IMR-90 (cell line): ENCODE results near the gene NXPH1. TPM values are rescaled to one million over a fixed set of nuclear protein-coding genes. Genes with fewer than 3 reads are reported as not detected.

Experiments used
- ATAC-seq: fragments of 200-7000 bp; cut with Tn5 transposase; 2 replicates; pipeline ENCODE4 v1.9.1; 2020; ENCODE audit warnings: low read depth, mild to moderate bottlenecking, moderate library complexity
- BruUV-seq: library from RNA; stranded (reverse); fragments of 400-500 nt; replicated peaks from 2 replicates; lab custom pipeline; 2021; lab: Mats Ljungman, UMichigan
- CTCF ChIA-PET: fragments of 300-600 bp; formaldehyde crosslinking; extraction: SDS; loops from one replicate; lab custom pipeline; 2021; ENCODE audit warnings: antibody characterized with exemption; lab: Yijun Ruan, JAX
- POLR2A ChIA-PET: fragments of 300-600 bp; sonication (Branson Sonifier 250); formaldehyde crosslinking; loops from one replicate; lab custom pipeline; 2022; ENCODE audit warnings: antibody characterized with exemption; ENCODE audit not compliant: unreplicated experiment; lab: Charles Lee
- DNase-seq: peaks from one replicate; pipeline ENCODE4 v3.0.0; 2013
- H2AFZ ChIP-seq: replicated peaks from 2 replicates; pipeline ENCODE3; 2013; ENCODE audit warnings: low read length, mild to moderate bottlenecking; ENCODE audit not compliant: poor library complexity
- H2AK5ac ChIP-seq: 2 replicates; pipeline ENCODE4 v1.6.1; 2013; ENCODE audit warnings: low read depth, low read length, inconsistent platforms
- H2AK9ac ChIP-seq: replicated peaks from 2 replicates; pipeline ENCODE3; 2013; ENCODE audit warnings: mild to moderate bottlenecking, low read depth, low read length, moderate library complexity; ENCODE audit not compliant: poor library complexity
- H2BK120ac ChIP-seq: 2 replicates; pipeline ENCODE4 v1.6.1; 2013; ENCODE audit warnings: low read depth, low read length, inconsistent platforms
- H2BK15ac ChIP-seq: 3 replicates; pipeline ENCODE4 v1.6.1; 2013; ENCODE audit warnings: low read depth, low read length, inconsistent platforms
- H2BK20ac ChIP-seq: 2 replicates; pipeline ENCODE4 v1.6.1; 2013; ENCODE audit warnings: low read depth, mild to moderate bottlenecking, inconsistent platforms, low read length, moderate library complexity
- H2BK5ac ChIP-seq: 2 replicates; pipeline ENCODE4 v1.6.1; 2013; ENCODE audit warnings: mild to moderate bottlenecking, low read depth, low read length, inconsistent platforms; ENCODE audit not compliant: poor library complexity, severe bottlenecking
- H3K14ac ChIP-seq: replicated peaks from 2 replicates; pipeline ENCODE4 v1.6.1; 2013; ENCODE audit warnings: low read depth, low read length, inconsistent platforms
- H3K18ac ChIP-seq: 2 replicates; pipeline ENCODE4 v1.6.1; 2013; ENCODE audit warnings: low read depth, low read length, control low read depth
- H3K23ac ChIP-seq: 2 replicates; pipeline ENCODE4 v1.6.1; 2013; ENCODE audit warnings: low read depth, low read length, inconsistent platforms
- H3K27ac ChIP-seq: 2 replicates; pipeline ENCODE4 v1.5.1; 2013; ENCODE audit warnings: mild to moderate bottlenecking, control low read depth, low read length; ENCODE audit not compliant: insufficient read depth
- H3K27me3 ChIP-seq: 2 replicates; pipeline ENCODE4 v1.6.1; 2013; ENCODE audit warnings: low read length; ENCODE audit not compliant: control insufficient read depth, insufficient read depth
- H3K36me3 ChIP-seq: 2 replicates; pipeline ENCODE4 v1.6.1; 2013; ENCODE audit warnings: low read length, mixed read lengths; ENCODE audit not compliant: control insufficient read depth, insufficient read depth
- H3K4ac ChIP-seq: 2 replicates; pipeline ENCODE4 v1.6.1; 2013; ENCODE audit warnings: low read depth, low read length, inconsistent platforms
- H3K4me1 ChIP-seq: 2 replicates; pipeline ENCODE4 v1.6.1; 2013; ENCODE audit warnings: low read length, mixed read lengths; ENCODE audit not compliant: control insufficient read depth, insufficient read depth
- H3K4me2 ChIP-seq: 2 replicates; pipeline ENCODE4 v1.6.1; 2013; ENCODE audit warnings: low read depth, mild to moderate bottlenecking, control low read depth, low read length, moderate library complexity
- H3K4me3 ChIP-seq: 2 replicates; pipeline ENCODE4 v1.5.1; 2013; ENCODE audit warnings: low read depth, mild to moderate bottlenecking, control low read depth, low read length, moderate library complexity; ENCODE audit not compliant: insufficient read depth
- H3K56ac ChIP-seq: 2 replicates; pipeline ENCODE4 v1.6.1; 2013; ENCODE audit warnings: low read length, inconsistent platforms; ENCODE audit not compliant: insufficient read depth; ENCODE audit errors: extremely low read depth
- H3K79me1 ChIP-seq, 2 experiments: 2 replicates each; pipeline ENCODE4 v1.6.1; 2013; ENCODE audit warnings: low read length in 2 of 2, inconsistent platforms in 1 of 2, low read depth in 1 of 2
- H3K9ac ChIP-seq: 2 replicates; pipeline ENCODE4 v1.6.1; 2013; ENCODE audit warnings: low read depth, low read length, control low read depth
- H3K9me1 ChIP-seq: 2 replicates; pipeline ENCODE4 v1.6.1; 2013; ENCODE audit warnings: low read length, inconsistent platforms; ENCODE audit not compliant: insufficient read depth
- H3K9me3 ChIP-seq: 2 replicates; pipeline ENCODE4 v1.6.1; 2013; ENCODE audit warnings: low read length; ENCODE audit not compliant: control insufficient read depth, insufficient read depth
- H4K20me1 ChIP-seq: 2 replicates; pipeline ENCODE4 v1.6.1; 2013; ENCODE audit warnings: low read length, inconsistent platforms; ENCODE audit not compliant: insufficient read depth
- H4K5ac ChIP-seq: 2 replicates; pipeline ENCODE4 v1.6.1; 2013; ENCODE audit warnings: mild to moderate bottlenecking, low read depth, low read length, control low read depth
- H4K8ac ChIP-seq, 2 experiments: 2 replicates each; pipeline ENCODE4 v1.6.1; 2013; ENCODE audit warnings: low read depth in 2 of 2, low read length in 2 of 2, control low read depth in 1 of 2, inconsistent platforms in 1 of 2
- H4K91ac ChIP-seq: 2 replicates; pipeline ENCODE4 v1.6.1; 2013; ENCODE audit warnings: low read depth, low read length, inconsistent platforms; ENCODE audit not compliant: insufficient read depth
- CEBPB ChIP-seq: IDR thresholded peaks from 2 replicates; pipeline ENCODE4 v1.6.1; 2012; ENCODE audit warnings: low read depth, low read length, improper control_type of control experiment
- CTCF ChIP-seq: conservative IDR thresholded peaks from 2 replicates; pipeline ENCODE4 v1.5.1; 2012; ENCODE audit warnings: mild to moderate bottlenecking, low read depth, low read length, improper control_type of control experiment
- MAFK ChIP-seq: IDR thresholded peaks from 2 replicates; pipeline ENCODE4 v1.6.1; 2012; ENCODE audit warnings: low read depth, low read length, improper control_type of control experiment
- dilution Hi-C: fragments of 300-500 bp; cut with HindIII; formaldehyde crosslinking; loops from one replicate; pipeline ENCODE4 v1.14.3; 2018; ENCODE audit warnings: low sequenced_read_pairs; ENCODE audit not compliant: unreplicated experiment
- in situ Hi-C: fragments of 300-500 bp; cut with MboI; formaldehyde crosslinking; loops from 3 replicates; pipeline ENCODE4 v1.14.3; 2019; ENCODE audit warnings: low sequenced_read_pairs, inconsistent platforms, mixed read lengths
- intact Hi-C: fragments of 100-400 bp; cut with micrococcal nuclease; formaldehyde crosslinking; loops from 2 replicates; pipeline ENCODE4 v1.10.0; 2022
- polyA plus RNA-seq, 3 experiments: library from polyadenylated mRNA; depleted of rRNA; stranded (reverse); fragments of >200 nt; gene quantifications; 2 replicates each; pipeline ENCODE4 v1.2.3, GENCODE V29; 2012; ENCODE audit warnings: low replicate concordance in 1 of 3
- total RNA-seq: library from RNA; depleted of rRNA; stranded (reverse); fragments of >200 nt; gene quantifications from 2 replicates; pipeline ENCODE4 v1.2.3, GENCODE V29; 2012
- TF ChIP-seq, protein P1 (sequence below): fragments of 150-350 bp; IDR thresholded peaks from 2 replicates; pipeline ENCODE4 v1.6.1; 2016; ENCODE audit warnings: low read depth, mild to moderate bottlenecking, low read length, moderate library complexity, borderline replicate concordance

Gene NXPH1
- total and polyA plus RNA-seq, 2 of the 4 experiments (the other 2 are of a cell fraction), result not detected

DNA sequence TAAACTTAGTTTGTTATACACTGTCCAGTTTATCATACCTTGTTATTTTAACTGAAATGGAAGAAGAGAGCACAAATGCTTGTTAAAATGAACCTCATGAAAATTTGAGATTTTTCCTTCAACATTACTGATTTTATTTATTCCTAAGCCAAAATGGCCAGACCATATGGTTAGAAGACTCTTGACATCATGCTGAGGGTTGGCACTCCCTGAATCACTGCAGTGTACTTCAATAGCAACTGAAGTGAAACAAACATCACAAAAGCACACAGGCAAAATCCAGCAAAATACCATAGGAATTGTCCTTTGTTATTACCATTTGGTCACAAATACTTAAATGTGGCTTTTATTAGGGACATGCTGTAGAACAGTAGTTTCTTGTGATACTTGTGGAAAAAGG lies 347.8 kb downstream of the NXPH1 start:
- Histone ChIP-seq H3K14ac (no peak overlapping the region), H2BK120ac (no peak overlapping the region), H4K91ac (no peak overlapping the region), H3K9me1 (no peaks in the 10 kb centered on the region), H3K18ac (no peak overlapping the region), H2BK15ac (no peak overlapping the region), H3K4me2 (no peak overlapping the region), H3K36me3 (no peaks in the 10 kb centered on the region), H2AK5ac (no peak overlapping the region), H3K4ac (no peak overlapping the region), H3K79me1 (no peaks in the 10 kb centered on the region), H3K4me1 (no peaks in the 10 kb centered on the region), H3K27me3 (no peaks in the 10 kb centered on the region), H3K4me3 (no peak overlapping the region), H4K8ac (no peak overlapping the region), H2BK20ac (no peak overlapping the region), H3K56ac (no peak overlapping the region), H2AK9ac (no peak overlapping the region), H2AFZ (no peak overlapping the region), H3K9me3 (peaks cover 4% of the 10 kb centered on the region; the same call in 1 of the 2 replicates), H4K5ac (no peak overlapping the region), H4K20me1 (no peaks in the 10 kb centered on the region), H3K23ac (no peak overlapping the region), H3K27ac (no peak overlapping the region), H3K9ac (no peak overlapping the region), H2BK5ac (no peak overlapping the region)
- ChIA-PET CTCF (no interaction called here), POLR2A (no interaction called here)
- no peak for DNase-seq
- ATAC-seq, result no peak
- in situ Hi-C loops, result no loop called here
- TF ChIP-seq, protein P1, sequence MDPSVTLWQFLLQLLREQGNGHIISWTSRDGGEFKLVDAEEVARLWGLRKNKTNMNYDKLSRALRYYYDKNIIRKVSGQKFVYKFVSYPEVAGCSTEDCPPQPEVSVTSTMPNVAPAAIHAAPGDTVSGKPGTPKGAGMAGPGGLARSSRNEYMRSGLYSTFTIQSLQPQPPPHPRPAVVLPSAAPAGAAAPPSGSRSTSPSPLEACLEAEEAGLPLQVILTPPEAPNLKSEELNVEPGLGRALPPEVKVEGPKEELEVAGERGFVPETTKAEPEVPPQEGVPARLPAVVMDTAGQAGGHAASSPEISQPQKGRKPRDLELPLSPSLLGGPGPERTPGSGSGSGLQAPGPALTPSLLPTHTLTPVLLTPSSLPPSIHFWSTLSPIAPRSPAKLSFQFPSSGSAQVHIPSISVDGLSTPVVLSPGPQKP, result no peak
- TF ChIP-seq CEBPB (no peak), MAFK (no peak), CTCF (no peak)
- dilution Hi-C loops, result no loop called here
- no TSS peak for BruUV-seq
- intact Hi-C loops, result no loop called here
